Nephron (organoid): ENCODE results near the gene KIF26B.
A peak's percentile ranks its signal among the peaks of the same experiment; 100 is the strongest.

Experiments
- H3K27ac Mint-ChIP-seq, 3 experiments: 2 replicates each; pipeline ENCODE4 v1.8.0; 2020; ENCODE audit warnings: mixed read lengths in 3 of 3, mild to moderate bottlenecking in 2 of 3, moderate library complexity in 1 of 3
- H3K27me3 Mint-ChIP-seq: 2 replicates; pipeline ENCODE4 v1.8.0; 2021; ENCODE audit warnings: low read depth, mild to moderate bottlenecking, moderate library complexity, mixed read lengths
- H3K36me3 Mint-ChIP-seq: 2 replicates; pipeline ENCODE4 v1.8.0; 2020; ENCODE audit warnings: low read depth, mixed read lengths
- H3K4me1 Mint-ChIP-seq: 2 replicates; pipeline ENCODE4 v1.8.0; 2020; ENCODE audit warnings: mixed read lengths
- H3K4me3 Mint-ChIP-seq, 3 experiments: 2 replicates each; pipeline ENCODE4 v1.8.0; 2020; ENCODE audit warnings: mild to moderate bottlenecking in 3 of 3, mixed read lengths in 3 of 3, moderate library complexity in 2 of 3
- H3K9me3 Mint-ChIP-seq: 2 replicates; pipeline ENCODE4 v1.8.0; 2020; ENCODE audit warnings: mixed read lengths
- TF ChIP-seq, protein P1 (sequence below), 3 experiments: fragments of 200-600 bp; sonication (generic); IDR thresholded peaks; one replicate each; pipeline ENCODE4 v1.5.0; 2021; ENCODE audit warnings: antibody characterized with exemption in 3 of 3; ENCODE audit not compliant: unreplicated experiment in 3 of 3

Gene KIF26B

GRCh38 chr1:245440922-245441321 is 286.1 kb downstream of the KIF26B start:
- Mint-ChIP-seq H3K27ac (peak overlapping the region; percentile 47 to 61 (median 55)), H3K4me3 (no peak overlapping the region)

DNA sequence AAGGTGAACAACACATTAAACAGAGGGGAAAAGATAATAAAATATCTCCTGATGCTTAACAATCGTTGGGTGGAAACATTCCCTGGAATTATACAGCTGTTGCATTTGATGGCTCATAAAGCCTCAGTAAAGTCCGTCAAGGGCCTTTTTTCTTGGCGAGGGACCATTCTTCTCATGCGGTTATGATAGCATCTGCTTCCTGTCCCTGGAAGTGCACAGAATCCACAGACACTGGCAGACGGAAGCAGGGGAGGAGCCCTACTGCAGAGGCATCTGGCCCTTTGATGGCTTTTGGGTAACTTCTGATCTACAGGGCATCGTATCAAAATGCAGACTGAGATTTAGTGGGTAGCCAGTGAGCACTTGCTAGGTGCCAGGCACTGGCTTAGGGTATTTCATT is 286.9 kb downstream of the KIF26B start:
- Mint-ChIP-seq H3K27ac (peak overlapping the region; percentile 47 to 61 (median 55)), H3K4me1 (peaks cover 51% of the 10 kb centered on the region), H3K27me3 (peaks cover 29% of the 10 kb centered on the region), H3K9me3 (peaks cover 4% of the 10 kb centered on the region), H3K4me3 (no peak overlapping the region), H3K36me3 (peaks cover 19% of the 10 kb centered on the region)
- TF ChIP-seq, protein P1, sequence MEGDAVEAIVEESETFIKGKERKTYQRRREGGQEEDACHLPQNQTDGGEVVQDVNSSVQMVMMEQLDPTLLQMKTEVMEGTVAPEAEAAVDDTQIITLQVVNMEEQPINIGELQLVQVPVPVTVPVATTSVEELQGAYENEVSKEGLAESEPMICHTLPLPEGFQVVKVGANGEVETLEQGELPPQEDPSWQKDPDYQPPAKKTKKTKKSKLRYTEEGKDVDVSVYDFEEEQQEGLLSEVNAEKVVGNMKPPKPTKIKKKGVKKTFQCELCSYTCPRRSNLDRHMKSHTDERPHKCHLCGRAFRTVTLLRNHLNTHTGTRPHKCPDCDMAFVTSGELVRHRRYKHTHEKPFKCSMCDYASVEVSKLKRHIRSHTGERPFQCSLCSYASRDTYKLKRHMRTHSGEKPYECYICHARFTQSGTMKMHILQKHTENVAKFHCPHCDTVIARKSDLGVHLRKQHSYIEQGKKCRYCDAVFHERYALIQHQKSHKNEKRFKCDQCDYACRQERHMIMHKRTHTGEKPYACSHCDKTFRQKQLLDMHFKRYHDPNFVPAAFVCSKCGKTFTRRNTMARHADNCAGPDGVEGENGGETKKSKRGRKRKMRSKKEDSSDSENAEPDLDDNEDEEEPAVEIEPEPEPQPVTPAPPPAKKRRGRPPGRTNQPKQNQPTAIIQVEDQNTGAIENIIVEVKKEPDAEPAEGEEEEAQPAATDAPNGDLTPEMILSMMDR (IDR thresholded peaks at IDR 0.05; ENCODE audit: unreplicated experiment in 3 of 3): no peak

More at GRCh38 chr1:245440922-245441321, 286.1 kb downstream of the KIF26B start:
- Mint-ChIP-seq H3K36me3 (peaks cover 16% of the 10 kb centered on the region), H3K9me3 (peaks cover 4% of the 10 kb centered on the region), H3K27me3 (peaks cover 32% of the 10 kb centered on the region), H3K4me1 (peaks cover 51% of the 10 kb centered on the region)
- TF ChIP-seq, protein P1 (IDR thresholded peaks at IDR 0.05; ENCODE audit: unreplicated experiment in 3 of 3): no peak

DNA sequence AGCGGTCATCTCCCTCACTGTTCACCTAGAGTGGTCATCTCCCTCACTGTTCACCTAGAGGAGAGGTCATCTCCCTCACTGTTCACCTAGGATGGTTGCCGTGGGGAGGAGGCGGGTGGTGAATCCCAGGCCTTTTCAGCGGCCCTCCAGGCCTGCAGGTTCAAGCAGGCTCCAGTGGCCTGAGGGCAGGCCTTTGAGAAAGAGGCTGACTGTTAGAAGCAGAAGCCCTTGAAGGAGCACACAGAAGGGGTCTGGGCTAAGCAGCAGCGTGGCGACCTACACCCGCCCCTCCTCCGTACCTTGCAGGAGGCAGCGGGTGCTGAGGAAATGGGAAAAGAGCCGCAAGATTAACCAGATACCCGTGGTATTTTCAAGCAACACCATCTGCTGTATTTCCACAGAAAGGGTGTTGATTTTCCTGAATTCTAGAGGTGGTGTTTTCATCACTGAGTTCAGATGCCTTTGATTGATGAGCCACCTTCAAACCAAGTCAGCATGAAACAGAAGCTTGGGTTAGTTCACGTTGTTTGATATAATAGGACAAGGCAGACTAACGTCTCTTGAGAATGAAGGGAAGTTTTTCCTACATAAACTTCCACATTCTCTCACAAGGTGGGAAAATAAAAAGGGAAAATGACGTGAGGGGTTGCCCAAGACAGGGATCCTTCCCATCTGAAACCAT is 289.5 kb downstream of the KIF26B start:
- Mint-ChIP-seq H3K4me1 (peaks cover 39% of the 10 kb centered on the region), H3K27me3 (peaks cover 18% of the 10 kb centered on the region), H3K36me3 (peaks cover 15% of the 10 kb centered on the region)

GRCh38 chr1:245444945-245445344 is 290.2 kb downstream of the KIF26B start:
- H3K36me3 Mint-ChIP-seq: peaks cover 15% of the 10 kb centered on the region
- H3K9me3 Mint-ChIP-seq: peaks cover 3% of the 10 kb centered on the region
- H3K27ac Mint-ChIP-seq: peak overlapping the region in 1 of 3 experiments; percentile 51
- TF ChIP-seq, protein P1 (IDR thresholded peaks at IDR 0.05; ENCODE audit: unreplicated experiment in 3 of 3): no peak
- peaks cover 18% of the 10 kb centered on the region for H3K27me3 Mint-ChIP-seq
- H3K4me3 Mint-ChIP-seq: no peak overlapping the region
- peaks cover 41% of the 10 kb centered on the region for H3K4me1 Mint-ChIP-seq

More for the DNA sequence above, 289.5 kb downstream of the KIF26B start:
- TF ChIP-seq, protein P1 (IDR thresholded peaks at IDR 0.05; ENCODE audit: unreplicated experiment in 3 of 3): no peak
- H3K9me3 Mint-ChIP-seq: peaks cover 3% of the 10 kb centered on the region
- no peak overlapping the region for H3K4me3 Mint-ChIP-seq
- H3K27ac Mint-ChIP-seq: peak overlapping the region in 1 of 3 experiments; percentile 51

GRCh38 chr1:245448531-245448930 is 293.7 kb downstream of the KIF26B start:
- Mint-ChIP-seq H3K27me3 (peaks cover 4% of the 10 kb centered on the region), H3K9me3 (peaks cover 3% of the 10 kb centered on the region), H3K36me3 (peaks cover 14% of the 10 kb centered on the region), H3K27ac (peak overlapping the region in 2 of 3 experiments; percentile 70 to 85), H3K4me1 (peaks cover 18% of the 10 kb centered on the region), H3K4me3 (no peak overlapping the region)
- TF ChIP-seq, protein P1 (IDR thresholded peaks at IDR 0.05; ENCODE audit: unreplicated experiment in 3 of 3): no peak

DNA sequence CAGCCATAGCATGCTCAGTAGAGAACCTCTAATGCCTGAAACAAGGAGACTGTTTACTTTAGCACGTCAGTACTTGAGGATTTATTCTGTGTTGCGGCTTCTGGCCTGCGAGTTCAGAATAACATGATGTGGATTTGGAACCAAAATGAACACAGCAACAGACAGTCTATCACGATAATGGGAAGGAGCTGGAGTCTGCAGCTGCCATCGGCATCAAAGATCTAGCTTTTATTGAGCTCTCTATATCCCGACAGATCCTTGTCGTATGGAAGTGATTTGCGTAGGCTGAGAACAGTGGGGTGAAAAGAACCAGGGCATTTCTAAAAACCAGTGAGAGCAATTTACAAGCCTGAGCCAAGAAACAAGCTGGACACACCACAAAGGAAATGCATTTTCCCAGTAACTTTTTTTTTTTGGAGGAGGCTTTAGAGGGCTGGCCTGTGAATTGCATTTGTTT is 294.2 kb downstream of the KIF26B start:
- H3K9me3 Mint-ChIP-seq: peaks cover 3% of the 10 kb centered on the region
- TF ChIP-seq, protein P1 (IDR thresholded peaks at IDR 0.05; ENCODE audit: unreplicated experiment in 3 of 3): no peak
- H3K4me1 Mint-ChIP-seq: peaks cover 19% of the 10 kb centered on the region
- peaks cover 14% of the 10 kb centered on the region for H3K36me3 Mint-ChIP-seq
- peaks cover 4% of the 10 kb centered on the region for H3K27me3 Mint-ChIP-seq
- H3K4me3 Mint-ChIP-seq: peak overlapping the region in 1 of 3 experiments; percentile 39
- H3K27ac Mint-ChIP-seq: peak overlapping the region; percentile 70 to 93 (median 85)
